Loucy (cell line): ENCODE results near the gene CHST12.

Experiments
- EZH2phosphoT487 ChIP-seq: fragments of 200-600 bp; IDR thresholded peaks from 2 replicates; pipeline ENCODE4 v1.6.1; 2018; ENCODE audit warnings: antibody characterized with exemption, mild to moderate bottlenecking, moderate library complexity, borderline replicate concordance
- TF ChIP-seq, protein P1 (sequence below): fragments of 200-600 bp; sonication (generic); conservative IDR thresholded peaks from 2 replicates; pipeline ENCODE4 v1.5.1; 2014; ENCODE audit warnings: mild to moderate bottlenecking, antibody characterized with exemption, low read length

DNA sequence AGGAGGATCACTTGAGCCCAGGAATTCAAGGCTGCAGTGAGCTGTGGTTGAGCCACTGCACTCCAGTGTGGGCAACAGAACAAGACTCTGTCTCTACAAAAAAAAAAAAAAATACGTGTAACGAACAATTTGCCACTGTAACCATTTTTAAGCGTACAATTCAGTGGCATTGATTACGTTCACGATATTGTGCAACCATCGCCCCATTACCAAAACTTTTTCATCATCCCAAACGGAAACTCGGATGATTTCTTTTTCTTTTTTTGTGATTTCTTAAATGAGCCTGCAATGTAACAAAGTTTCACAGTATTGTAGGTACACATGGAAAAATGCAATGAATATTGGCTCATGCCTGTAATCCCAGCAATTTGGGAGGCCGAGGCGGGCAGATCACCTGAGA lies 63.3 kb downstream of the CHST12 start:
- TF ChIP-seq, protein P1, sequence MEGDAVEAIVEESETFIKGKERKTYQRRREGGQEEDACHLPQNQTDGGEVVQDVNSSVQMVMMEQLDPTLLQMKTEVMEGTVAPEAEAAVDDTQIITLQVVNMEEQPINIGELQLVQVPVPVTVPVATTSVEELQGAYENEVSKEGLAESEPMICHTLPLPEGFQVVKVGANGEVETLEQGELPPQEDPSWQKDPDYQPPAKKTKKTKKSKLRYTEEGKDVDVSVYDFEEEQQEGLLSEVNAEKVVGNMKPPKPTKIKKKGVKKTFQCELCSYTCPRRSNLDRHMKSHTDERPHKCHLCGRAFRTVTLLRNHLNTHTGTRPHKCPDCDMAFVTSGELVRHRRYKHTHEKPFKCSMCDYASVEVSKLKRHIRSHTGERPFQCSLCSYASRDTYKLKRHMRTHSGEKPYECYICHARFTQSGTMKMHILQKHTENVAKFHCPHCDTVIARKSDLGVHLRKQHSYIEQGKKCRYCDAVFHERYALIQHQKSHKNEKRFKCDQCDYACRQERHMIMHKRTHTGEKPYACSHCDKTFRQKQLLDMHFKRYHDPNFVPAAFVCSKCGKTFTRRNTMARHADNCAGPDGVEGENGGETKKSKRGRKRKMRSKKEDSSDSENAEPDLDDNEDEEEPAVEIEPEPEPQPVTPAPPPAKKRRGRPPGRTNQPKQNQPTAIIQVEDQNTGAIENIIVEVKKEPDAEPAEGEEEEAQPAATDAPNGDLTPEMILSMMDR, result no peak
- no peak for TF ChIP-seq EZH2phosphoT487
